ENCODE results near the gene LY6G6D. TPM values are rescaled to one million over a fixed set of nuclear protein-coding genes. Genes with fewer than 3 reads are reported as not detected.
A peak's percentile ranks its signal among the peaks of the same experiment; 100 is the strongest.

Gene LY6G6D
- total RNA-seq, 1 donor from 2014 or later, result not detected

GRCh38 chr6:31734821-31735406 is 19.8 kb downstream of the LY6G6D start:
- H3K27me3 Mint-ChIP-seq, result no peaks in the 10 kb centered on the region
- no peaks in the 10 kb centered on the region for H3K9me3 Mint-ChIP-seq
- TF ChIP-seq, protein P1, sequence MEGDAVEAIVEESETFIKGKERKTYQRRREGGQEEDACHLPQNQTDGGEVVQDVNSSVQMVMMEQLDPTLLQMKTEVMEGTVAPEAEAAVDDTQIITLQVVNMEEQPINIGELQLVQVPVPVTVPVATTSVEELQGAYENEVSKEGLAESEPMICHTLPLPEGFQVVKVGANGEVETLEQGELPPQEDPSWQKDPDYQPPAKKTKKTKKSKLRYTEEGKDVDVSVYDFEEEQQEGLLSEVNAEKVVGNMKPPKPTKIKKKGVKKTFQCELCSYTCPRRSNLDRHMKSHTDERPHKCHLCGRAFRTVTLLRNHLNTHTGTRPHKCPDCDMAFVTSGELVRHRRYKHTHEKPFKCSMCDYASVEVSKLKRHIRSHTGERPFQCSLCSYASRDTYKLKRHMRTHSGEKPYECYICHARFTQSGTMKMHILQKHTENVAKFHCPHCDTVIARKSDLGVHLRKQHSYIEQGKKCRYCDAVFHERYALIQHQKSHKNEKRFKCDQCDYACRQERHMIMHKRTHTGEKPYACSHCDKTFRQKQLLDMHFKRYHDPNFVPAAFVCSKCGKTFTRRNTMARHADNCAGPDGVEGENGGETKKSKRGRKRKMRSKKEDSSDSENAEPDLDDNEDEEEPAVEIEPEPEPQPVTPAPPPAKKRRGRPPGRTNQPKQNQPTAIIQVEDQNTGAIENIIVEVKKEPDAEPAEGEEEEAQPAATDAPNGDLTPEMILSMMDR (IDR thresholded peaks at IDR 0.05), result no peak
- H3K4me1 Mint-ChIP-seq, result peaks cover 72% of the 10 kb centered on the region
- intact Hi-C loops (cut with micrococcal nuclease), result loop anchor here (5.0 to 10.0 kb wide), 2 partner anchors 113 to 240 kb away; partner anchors contain the start of genes MICB and PRRC2A
- ChIA-PET POLR2A (interaction anchor here (0.5 to 7.5 kb wide), 22 partner anchors 7 to 1566 kb away, joined by 3 to 131 read pairs (median 4); partner anchors contain the start of genes ABCF1, ABHD16A, BAG6 and DDAH2), CTCF (interaction anchor here (0.7 to 2.8 kb wide), 3 partner anchors 85 to 96 kb away, joined by 3 to 9 read pairs (median 3); no protein-coding TSS in a partner anchor)
- DNase-seq (peak; percentile 49), ATAC-seq (ENCODE audit: low read depth) (peak; percentile 36)
- H3K36me3 Mint-ChIP-seq (ENCODE audit: low read depth), result peaks cover 58% of the 10 kb centered on the region
- H3K4me3 Mint-ChIP-seq, result peak overlapping the region; percentile 92
- H3K27ac Mint-ChIP-seq, result peak overlapping the region; percentile 94

DNA sequence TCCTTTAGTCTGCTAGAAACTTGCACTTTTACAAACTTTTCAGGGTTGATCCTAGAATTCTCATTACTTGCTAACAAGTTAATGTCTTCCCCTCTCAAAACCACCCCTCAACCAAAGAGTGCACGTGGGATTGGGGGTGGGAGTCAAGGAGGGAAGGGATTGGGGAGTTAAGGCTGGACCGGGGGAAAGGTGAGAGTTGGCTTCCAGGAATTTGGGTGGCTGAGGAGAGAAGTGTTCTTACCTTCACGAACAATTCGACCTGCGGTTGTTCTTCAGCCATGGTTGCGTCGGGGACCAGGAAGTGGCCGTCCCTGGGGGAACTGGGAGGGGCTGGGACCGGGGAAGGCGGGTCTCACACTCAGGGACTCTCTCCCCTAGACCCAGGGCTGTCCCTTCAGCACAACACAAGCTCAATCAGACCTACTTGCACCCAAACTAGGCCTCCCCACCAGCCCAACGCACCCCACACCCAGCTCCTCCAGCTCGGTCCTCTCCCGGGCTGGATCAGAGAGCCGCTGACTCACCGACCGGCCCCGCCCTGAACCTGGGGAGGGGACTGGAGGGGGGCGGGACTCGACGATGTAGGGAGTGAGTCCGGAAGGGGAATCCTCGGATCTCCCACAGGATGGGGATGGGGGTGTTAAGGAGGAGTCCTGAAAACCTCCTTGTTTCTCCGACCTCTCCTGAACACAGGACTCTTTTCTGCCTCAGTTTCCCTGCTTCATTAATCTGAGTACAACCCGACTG is 21.0 kb downstream of the LY6G6D start, which contains the start of gene CLIC1:
TSS of gene CLIC1 (minus strand) at position 510 of the 747 bp plus-strand sequence. CDS start at position 280, 230 bp downstream.
- DNase-seq (peak; percentile 73), ATAC-seq (ENCODE audit: low read depth) (peak; percentile 46)
- ChIA-PET POLR2A (interaction anchor here (0.5 to 7.5 kb wide), 24 partner anchors 9 to 195 kb away, joined by 3 to 131 read pairs (median 6); partner anchors contain the start of genes ABHD16A, BAG6, DDAH2 and DDX39B), CTCF (interaction anchor here (0.8 to 1.8 kb wide), 5 partner anchors 34 to 94 kb away, joined by 3 to 5 read pairs (median 3); no protein-coding TSS in a partner anchor)
- Mint-ChIP-seq H3K9me3 (no peaks in the 10 kb centered on the region), H3K4me1 (peaks cover 74% of the 10 kb centered on the region), H3K36me3 (ENCODE audit: low read depth) (peaks cover 50% of the 10 kb centered on the region), H3K27ac (peak within 1 kb of the TSS; percentile 94), H3K4me3 (peak within 1 kb of the TSS; percentile 92), H3K27me3 (no peaks in the 10 kb centered on the region)
- TF ChIP-seq, protein P1 (IDR thresholded peaks at IDR 0.05), result no peak
- intact Hi-C loops (cut with micrococcal nuclease), result loop anchor here (5.0 to 10.0 kb wide), 2 partner anchors 114 to 241 kb away; partner anchors contain the start of genes MICB and PRRC2A

DNA sequence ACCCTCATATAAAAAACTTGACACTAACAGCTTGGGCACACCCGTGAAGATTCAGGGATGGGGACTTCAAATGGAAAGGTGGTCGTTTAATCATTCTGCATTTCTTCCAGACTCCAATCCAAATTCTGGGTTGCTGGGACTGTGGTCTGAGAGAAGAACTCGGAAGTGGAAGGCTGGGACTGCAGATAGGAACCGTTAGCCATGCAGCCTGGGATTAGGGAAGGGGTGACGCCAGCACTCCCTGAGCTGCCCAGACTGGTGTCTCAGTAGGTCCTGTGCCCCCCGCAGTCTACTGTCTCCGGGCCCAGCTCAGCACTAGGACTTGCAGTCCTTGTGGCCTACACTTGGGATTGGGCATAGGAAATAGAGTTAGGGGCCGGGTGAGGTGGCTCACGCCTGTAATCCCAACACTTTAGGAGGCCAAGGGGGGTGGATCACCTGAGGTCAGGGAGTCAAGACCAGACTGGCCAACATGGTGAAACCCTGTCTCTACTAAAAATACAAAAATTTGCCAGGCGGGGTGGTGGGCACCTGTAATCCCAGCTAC is 21.7 kb downstream of the LY6G6D start:
- no peak for DNase-seq
- H3K36me3 Mint-ChIP-seq (ENCODE audit: low read depth), result peaks cover 48% of the 10 kb centered on the region

DNA sequence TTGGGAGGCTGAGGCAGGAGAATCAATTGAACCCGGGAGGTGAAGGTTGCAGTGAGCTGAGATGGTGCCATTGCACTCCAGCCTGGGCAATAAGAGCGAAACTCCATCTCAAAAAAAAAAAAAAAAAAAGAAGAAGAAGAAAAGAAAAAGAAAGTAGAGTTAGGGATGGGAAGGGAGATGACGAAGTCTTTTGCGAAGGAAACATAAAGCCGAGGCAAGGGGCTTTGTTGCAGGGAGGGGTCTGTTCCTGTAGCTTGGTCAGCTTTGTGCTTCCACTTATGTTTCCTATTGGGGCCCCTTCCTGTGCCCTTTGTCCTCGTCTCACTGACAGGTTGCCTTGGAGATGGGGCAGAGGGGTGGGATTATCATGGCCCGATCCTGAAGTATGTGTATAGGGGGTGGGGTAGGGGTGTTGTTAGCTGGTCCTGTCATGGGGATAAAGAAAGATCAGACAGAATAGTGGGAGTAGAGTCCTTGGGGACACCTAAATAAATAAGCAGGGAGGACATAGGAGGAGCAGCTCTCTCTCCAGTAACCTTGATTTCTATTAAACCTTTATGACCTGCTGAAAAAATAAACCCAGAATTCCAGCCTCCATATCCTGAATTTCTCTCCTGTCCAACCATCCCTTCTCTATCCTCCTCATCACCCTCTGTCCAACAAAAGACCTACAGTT is 22.3 kb downstream of the LY6G6D start:
- Mint-ChIP-seq H3K27me3 (no peaks in the 10 kb centered on the region), H3K9me3 (no peaks in the 10 kb centered on the region), H3K27ac (peak overlapping the region; percentile 94), H3K36me3 (ENCODE audit: low read depth) (peaks cover 45% of the 10 kb centered on the region), H3K4me3 (peak overlapping the region; percentile 92), H3K4me1 (peaks cover 70% of the 10 kb centered on the region)
- ChIA-PET CTCF (interaction anchor here (1.2 to 1.8 kb wide), 7 partner anchors 8 to 125 kb away, joined by 3 to 7 read pairs (median 4); partner anchors contain the start of genes DDAH2, HSPA1A, HSPA1L and NEU1), POLR2A (interaction anchor here (0.5 to 7.5 kb wide), 26 partner anchors 10 to 1580 kb away, joined by 3 to 131 read pairs (median 4); partner anchors contain the start of genes ABHD16A, BAG6, DDAH2 and DXO)
- TF ChIP-seq, protein P1 (IDR thresholded peaks at IDR 0.05), result no peak
- DNase-seq, result no peak
- intact Hi-C loops (cut with micrococcal nuclease), result loop anchor here (5.0 to 10.0 kb wide), 2 partner anchors 115 to 243 kb away; partner anchors contain the start of genes MICB and PRRC2A
- ATAC-seq (ENCODE audit: low read depth), result no peak

More for the DNA sequence above, 21.7 kb downstream of the LY6G6D start:
- Mint-ChIP-seq H3K27ac (peak overlapping the region; percentile 94), H3K4me3 (peak overlapping the region; percentile 92), H3K4me1 (peaks cover 74% of the 10 kb centered on the region), H3K9me3 (no peaks in the 10 kb centered on the region), H3K27me3 (no peaks in the 10 kb centered on the region)
- ChIA-PET CTCF (interaction anchor here (1.0 to 1.8 kb wide), 5 partner anchors 9 to 96 kb away, joined by 3 to 7 read pairs (median 3); no protein-coding TSS in a partner anchor), POLR2A (interaction anchor here (0.5 to 7.5 kb wide), 22 partner anchors 9 to 235 kb away, joined by 3 to 131 read pairs (median 6); partner anchors contain the start of genes ABHD16A, BAG6, DDAH2 and DXO)
- ATAC-seq (ENCODE audit: low read depth), result no peak
- intact Hi-C loops (cut with micrococcal nuclease), result loop anchor here (5.0 to 10.0 kb wide), 2 partner anchors 115 to 242 kb away; partner anchors contain the start of genes MICB and PRRC2A
- TF ChIP-seq, protein P1 (IDR thresholded peaks at IDR 0.05), result no peak
